ELR (cell line): Measurements from ENCODE around the gene TMEM120A.
A peak's percentile ranks its signal among the peaks of the same experiment; 100 is the strongest.

Source experiments
- DNase-seq: peaks from one replicate; pipeline ENCODE4 v3.0.0-alpha.2; 2015; ENCODE audit warnings: low read depth

The TMEM120A gene

GRCh38 chr7:75957021-75957736, 37.2 kb downstream of the TMEM120A start:
- DNase-seq, result no peak

GRCh38 chr7:75955331-75955955, 39.0 kb downstream of the TMEM120A start:
- DNase-seq, result no peak

DNA sequence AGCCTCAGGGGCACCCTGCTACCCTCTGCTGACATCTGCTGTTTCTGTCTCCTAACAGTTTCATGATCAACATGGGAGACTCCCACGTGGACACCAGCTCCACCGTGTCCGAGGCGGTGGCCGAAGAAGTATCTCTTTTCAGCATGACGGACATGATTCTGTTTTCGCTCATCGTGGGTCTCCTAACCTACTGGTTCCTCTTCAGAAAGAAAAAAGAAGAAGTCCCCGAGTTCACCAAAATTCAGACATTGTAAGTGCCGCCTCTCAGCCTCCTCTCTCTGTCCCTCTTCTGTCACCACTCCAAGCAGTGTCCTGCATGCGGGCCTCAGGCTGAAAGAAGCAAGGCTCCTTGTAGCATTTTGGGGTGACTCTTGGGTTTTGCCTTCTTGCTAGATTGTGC, 40.5 kb downstream of the TMEM120A start:
- no peak for DNase-seq

GRCh38 chr7:75953431-75953830, 41.0 kb downstream of the TMEM120A start:
- DNase-seq, result no peak

DNA sequence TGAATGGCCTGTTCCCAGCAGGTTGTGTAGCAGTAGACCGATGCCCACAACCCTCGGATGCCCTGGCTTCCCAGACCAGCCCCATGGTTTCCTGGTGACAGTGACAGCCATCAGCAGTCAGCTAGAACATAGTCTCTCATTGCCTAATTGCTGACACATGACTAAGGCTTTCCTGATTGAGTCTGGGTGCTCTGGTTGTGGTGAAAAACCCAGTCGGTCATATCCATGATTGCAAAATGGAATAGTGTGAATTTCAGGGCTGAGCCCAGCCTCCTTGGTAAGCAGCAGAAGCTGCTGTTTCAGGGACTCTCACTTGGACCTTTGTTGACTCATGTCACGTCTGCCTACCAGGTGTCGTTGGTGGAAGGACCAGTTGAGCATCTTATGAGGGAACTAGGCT, 42.9 kb downstream of the TMEM120A start:
- peak; percentile 64 for DNase-seq

DNA sequence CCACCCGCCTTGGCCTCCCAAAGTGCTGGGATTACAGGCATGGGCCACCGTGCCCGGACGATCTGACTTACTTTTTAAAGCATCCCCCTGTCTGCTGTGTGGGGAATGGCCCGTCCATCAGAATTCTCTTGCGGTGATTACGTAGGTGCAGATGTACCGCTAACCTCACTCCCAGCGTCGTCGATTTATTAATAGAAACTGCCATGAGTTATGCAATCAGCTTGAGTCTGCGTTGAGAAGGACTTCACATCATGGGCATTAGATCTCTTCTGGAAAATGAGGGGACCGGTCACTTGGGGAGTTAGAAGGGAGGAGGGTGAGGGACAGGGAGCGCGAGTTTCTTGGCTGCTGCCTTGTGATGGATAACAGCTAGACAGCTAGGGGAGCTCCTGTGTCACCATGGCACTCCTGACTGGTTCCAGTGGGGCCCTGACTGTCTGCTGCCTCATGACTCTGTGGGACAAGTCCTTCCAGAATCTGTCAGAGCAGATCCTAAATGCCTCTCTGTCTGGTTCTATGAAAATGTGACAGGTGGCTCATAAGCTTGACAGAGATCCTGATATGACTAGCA, 44.2 kb downstream of the TMEM120A start:
- DNase-seq, result no peak

DNA sequence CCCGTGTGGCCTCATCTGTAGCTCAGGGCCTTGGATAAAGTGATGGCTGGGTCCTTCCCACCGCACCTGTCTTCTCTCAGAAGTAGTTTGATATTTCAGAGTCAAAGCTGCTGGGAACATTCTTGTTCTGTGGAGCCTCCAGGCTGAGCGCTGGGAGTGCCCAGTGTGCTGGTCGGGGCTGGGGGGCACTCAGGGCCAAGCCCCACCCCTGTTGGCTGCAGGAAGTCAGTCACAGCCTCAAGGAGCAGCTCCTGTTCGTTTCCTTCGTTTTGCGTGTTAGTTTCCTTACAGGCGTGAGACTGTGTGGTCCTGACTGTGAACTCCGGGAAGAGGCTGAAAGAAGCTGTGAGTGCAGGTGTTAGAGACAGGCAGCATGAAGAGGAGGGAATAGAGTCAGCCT, 46.2 kb downstream of the TMEM120A start:
- no peak for DNase-seq

- DNase-seq, result no peak
Measured at GRCh38 chr7:75946207-75946855, 48.1 kb downstream of the TMEM120A start.

GRCh38 chr7:75945297-75946168, 48.9 kb downstream of the TMEM120A start:
- peak; percentile 52 for DNase-seq

GRCh38 chr7:75944507-75944906, 49.9 kb downstream of the TMEM120A start:
- no peak for DNase-seq

- DNase-seq, result peak; percentile 90
Measured at GRCh38 chr7:75943864-75944263, 50.5 kb downstream of the TMEM120A start.

GRCh38 chr7:75938921-75939320, 55.5 kb downstream of the TMEM120A start:
- DNase-seq, result no peak

DNA sequence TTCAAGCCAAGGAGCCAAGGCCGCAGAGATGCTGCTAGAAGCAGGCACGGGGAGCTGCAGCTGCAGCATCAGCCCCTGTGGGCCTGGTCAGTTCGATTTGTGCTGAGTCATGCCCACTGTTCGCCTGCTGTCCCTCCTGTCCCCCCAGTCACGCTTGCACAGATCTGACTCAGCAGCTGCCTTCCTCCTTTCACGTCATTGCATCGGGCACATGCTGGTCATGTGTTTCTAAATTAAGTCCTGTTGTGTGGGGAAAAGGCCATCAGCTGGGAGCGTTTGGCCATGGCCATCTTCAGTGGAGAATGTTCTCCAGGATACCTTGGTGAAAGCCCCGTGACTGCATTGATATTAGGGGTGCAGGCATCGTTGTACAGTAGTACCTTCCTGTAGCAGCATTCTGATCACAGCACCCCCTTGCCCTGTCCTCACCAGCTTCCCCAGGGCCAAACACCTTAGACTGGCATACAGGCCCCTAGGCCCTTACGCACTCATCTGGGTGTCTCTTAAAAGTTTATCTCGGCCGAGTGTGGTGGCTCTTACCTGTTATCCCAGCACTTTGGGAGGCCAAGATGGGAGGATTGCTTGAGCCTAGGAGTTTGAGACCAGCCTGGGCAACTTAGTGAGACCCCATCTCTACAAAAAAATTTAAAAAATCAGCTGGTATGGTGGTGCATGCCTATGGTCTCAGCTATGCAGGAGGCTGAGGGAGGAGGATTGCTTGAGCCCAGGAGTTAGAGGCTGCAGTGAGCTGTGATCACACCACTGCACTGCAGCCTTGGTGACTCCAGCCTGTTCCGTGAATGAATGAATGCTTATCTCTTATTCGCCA, 56.2 kb downstream of the TMEM120A start:
- DNase-seq, result peak; percentile 90
